ENCODE results near the gene KAZN. TPM values are rescaled to one million over a fixed set of nuclear protein-coding genes. Genes with fewer than 3 reads are reported as not detected.
A peak's percentile ranks its signal among the peaks of the same experiment; 100 is the strongest.

The KAZN gene
- total RNA-seq, 1 donor from 2014 or later, result 2.2 TPM

DNA sequence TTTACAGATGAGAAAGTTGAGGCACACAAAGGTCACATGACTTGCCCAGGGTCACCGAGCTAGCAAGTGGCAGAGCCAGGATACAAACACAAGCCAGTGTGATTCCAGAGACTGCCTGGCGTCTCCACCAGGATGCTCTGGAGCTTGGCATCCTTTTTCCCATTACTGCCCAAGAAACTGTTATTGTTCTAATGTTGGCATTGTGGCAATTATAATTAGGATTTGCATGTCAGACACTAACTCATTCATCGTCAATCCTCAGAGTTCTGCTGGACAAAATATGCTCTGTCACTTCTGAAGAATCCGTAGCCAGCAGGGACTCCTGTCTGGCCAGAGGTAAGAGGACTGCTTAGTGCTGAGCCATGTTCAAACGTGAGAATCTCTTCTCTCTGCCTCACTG, 8.8 kb downstream of the KAZN start:
- intact Hi-C loops (cut with micrococcal nuclease), result no loop called here
- ATAC-seq, result no peak
- no peak for DNase-seq

DNA sequence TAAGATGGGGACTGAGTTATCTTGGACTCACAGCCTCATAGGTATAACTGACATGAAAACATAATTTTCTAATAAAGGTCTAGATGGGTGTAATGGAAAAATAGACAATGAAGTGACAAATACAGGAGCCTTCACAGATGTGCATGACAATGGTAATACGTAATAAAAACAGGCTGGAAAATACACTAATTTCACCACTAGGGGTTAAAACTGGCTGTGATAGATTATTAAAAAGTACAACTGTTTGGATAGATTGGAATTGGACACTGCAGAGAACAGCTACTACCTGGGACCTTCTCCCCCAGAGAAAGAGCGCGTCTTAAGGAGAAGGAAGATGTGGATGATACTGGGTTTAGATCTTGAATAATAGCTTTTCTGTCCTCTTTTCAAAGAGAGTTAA, 9.8 kb downstream of the KAZN start:
- no peak for DNase-seq
- intact Hi-C loops (cut with micrococcal nuclease), result no loop called here
- ATAC-seq, result no peak

DNA sequence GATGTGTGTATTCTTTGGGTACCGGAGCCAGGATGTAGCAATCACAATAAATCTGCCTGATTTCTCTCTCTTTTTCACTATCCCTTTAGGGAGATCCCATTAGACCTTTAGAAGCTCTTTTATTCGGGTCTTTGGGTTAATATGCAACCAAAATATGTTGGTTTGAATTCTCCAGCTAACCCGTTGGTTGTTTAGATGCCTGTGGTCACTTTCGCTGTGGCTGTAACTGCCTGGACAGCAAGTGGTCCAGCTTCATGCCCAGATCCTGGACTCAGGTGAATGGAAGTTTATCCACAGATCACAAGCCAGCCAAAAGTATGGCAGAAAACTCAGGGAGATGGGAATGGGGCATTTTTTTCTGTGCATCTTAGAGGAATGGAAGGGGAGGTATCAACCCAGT, 12.3 kb downstream of the KAZN start:
- ATAC-seq (no peak), DNase-seq (no peak)
- intact Hi-C loops (cut with micrococcal nuclease), result no loop called here

DNA sequence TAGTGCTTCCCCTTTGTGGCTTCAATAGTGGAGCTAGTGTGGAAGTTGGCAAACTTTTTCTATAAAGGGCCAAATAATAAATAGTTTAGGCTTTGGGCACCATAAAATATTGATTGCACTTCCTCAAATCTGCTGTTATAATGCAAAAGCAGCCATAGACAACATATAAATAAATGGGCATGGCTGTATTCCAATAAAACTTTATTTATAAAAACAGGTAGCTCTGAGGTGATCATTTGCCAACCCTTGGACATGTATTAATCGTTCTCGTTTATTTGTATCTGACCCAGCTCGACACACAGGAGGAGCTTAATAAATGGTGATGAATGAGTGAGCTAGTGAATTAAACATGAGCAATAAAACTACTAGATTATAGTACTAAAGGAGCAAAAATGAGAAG, 13.3 kb downstream of the KAZN start:
- ATAC-seq (no peak), DNase-seq (no peak)
- intact Hi-C loops (cut with micrococcal nuclease), result no loop called here

DNA sequence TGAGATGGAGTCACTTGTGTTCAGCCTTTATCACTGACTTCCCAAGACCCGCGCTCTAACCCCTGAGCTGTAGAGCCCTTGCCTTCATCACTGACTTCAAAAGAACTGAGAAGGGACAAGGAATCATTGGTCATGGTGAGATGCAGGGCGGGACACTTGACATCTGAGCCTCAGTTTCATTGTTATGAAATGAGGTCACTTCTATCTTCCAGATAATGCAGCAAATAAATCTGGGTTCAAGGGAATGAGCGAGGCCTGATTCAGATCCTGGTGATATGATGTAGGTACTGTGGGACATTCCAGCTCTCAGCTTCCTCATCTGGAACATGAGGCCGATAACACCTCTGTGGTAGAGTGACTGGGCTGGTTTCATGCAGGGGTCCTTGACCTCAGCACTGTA, 13.8 kb downstream of the KAZN start:
- DNase-seq, result no peak
- ATAC-seq, result no peak
- intact Hi-C loops (cut with micrococcal nuclease), result no loop called here

DNA sequence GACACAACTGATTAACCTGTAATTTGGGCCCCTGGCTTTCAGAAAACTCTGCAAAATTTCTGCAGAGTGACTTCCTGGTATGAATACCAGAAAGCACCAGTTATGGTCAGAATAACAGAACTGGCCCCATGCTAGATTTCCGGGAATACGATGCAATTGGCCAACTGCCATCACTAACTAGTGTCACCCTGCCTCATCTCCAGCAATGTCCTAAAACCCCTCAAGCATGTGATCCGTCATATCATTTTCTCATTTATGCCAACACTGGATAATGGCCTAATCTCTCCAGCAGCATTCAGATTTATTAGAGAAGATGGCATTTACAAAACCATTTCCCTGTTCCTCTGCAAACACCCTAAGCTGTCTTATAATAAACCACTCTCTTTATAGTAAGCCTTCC, 15.4 kb downstream of the KAZN start:
- DNase-seq (no peak), ATAC-seq (no peak)
- intact Hi-C loops (cut with micrococcal nuclease), result no loop called here

DNA sequence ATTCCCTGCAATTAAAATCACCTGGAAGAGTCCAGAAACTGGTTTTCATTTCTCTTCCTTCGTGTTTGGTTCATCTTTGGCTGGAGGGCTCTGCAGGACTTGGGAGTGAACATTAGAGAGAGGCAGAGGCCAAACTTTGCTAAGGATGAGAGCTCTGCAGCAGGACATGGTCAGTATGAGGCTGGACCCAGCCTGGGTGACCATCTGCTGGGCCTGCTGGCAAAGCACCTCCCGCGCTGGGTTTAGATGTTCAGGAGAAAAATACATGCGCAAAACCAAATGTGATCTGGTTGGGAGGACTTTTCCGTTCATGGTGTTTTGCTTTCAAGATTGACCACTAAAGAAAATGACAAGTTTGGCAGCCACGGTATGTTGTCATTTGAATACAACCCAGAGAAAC, 15.9 kb downstream of the KAZN start:
- no peak for DNase-seq
- intact Hi-C loops (cut with micrococcal nuclease), result no loop called here
- ATAC-seq, result no peak

DNA sequence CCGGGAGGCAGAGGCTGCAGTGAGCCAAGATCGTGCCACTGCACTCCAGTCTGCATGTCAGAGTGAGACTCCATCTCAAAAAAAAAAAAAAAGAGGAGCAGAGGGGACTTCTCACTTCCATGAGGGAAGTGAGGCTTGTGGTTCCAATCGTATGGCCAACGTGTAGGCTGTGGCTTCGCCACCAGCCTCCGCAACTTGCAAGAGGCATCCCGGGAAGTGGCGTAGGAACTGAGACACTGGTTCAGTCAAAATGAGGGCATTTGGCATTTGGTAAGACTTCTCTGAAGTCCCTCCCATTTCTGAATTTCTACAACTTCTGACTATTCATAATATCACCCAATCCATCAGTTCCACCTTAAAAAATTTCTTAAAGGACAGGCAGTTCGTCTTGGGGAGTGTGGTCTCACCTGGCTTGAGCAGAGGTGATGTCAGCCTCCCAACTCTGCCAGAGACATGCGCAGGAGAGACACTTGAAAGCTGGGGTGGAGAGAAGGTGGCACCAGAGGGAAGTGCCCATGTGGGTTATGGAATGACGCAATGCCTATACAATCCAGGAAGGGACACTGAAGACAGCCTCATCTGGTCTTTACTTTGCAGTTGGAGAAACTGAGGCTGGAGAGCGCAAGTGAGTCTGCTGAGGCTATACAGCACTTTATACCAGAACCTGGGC, 17.2 kb downstream of the KAZN start:
- intact Hi-C loops (cut with micrococcal nuclease), result no loop called here
- DNase-seq (no peak), ATAC-seq (no peak)

DNA sequence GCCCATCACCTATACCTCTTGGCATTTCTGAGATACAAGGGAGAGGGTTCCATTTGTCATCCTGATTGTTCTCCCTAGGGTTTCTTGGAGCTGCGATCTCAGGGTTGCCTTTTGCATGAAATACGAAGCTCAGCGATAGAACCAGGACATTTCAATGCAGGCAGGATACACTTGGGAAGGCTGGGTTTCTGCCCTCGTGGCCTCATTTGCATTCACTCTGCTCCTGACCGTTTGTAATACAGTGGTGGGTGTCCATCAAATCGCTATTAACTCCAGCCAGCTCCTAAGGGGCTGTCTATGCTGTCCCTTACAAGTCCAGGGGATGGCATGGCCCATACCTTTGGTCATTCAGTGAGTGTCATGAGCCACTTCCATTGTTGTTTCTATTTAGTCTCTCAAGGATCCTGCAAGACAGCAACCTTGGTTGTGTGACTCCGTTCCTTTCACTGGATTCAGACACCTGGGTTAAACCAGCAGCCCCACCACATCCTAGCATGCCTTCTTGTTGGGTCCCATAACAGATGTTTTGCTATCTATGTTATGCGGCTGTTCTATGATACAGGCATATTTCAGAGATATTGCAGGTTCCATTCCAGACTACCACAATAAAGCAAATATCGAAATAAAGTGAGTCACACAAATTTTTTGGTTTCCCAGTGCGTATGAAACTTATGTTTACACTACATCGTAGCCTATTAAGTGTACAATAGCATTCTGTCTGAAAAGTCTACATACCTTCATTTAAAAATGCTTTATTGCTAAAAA, 18.3 kb downstream of the KAZN start:
- intact Hi-C loops (cut with micrococcal nuclease), result no loop called here
- DNase-seq (no peak), ATAC-seq (no peak)

DNA sequence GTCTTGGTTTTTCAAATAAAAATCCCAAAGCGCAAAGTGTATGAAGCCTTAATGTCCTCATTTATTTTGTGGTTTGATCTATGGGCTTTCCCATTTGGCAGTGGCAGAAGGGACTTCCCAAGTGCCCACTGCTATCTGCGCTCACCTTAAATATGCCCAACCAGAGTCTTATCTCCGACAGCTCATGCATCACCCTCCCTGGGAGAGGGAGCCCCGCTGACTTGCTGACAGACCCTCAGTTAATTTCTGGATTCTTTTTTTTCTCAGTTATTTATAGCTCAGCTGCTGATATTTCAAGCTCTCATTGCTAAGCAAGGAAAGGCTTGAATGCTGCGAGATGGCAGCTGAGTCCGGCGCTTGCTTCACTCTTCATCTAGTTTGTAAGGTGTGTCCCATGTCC, 19.3 kb downstream of the KAZN start:
- intact Hi-C loops (cut with micrococcal nuclease), result no loop called here
- ATAC-seq (no peak), DNase-seq (no peak)

DNA sequence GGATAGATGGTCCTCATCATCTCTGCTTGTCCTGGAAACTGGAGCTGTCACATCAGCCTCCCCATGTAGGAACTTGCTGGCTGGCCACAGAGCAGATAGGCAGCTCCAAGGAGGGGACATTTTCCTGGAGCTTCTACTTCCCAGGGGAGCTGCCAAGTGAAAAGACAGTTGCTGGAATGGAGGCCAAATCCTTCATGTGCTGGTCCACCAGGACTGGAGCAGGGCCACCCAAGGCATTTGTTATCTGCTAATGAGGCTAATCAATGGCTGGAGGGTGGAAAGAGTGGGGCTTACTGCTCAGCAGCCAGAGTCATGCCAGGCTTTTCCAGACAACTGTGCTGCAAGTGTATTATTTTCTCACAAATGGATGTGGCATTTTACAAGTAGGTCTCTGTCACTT, 22.5 kb downstream of the KAZN start:
- no peak for ATAC-seq
- intact Hi-C loops (cut with micrococcal nuclease), result no loop called here
- no peak for DNase-seq

DNA sequence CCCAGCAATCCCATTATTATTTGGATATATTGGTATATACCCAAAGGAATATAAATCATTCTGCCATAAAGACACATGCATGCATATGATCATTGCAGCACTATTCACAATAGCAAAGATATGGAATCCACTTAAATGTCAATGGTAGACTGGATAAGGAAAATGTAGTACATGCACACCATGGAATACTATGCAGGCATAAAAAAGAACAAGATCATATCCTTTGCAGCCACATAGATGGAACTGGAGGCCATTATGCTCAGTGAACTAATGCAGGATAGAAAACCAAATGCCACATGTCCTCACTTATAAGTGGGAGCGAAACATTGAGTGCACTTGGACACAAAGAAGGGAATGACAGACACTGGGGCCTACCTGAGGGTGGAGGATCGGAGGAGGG, 24.6 kb downstream of the KAZN start:
- intact Hi-C loops (cut with micrococcal nuclease), result no loop called here
- DNase-seq, result no peak

DNA sequence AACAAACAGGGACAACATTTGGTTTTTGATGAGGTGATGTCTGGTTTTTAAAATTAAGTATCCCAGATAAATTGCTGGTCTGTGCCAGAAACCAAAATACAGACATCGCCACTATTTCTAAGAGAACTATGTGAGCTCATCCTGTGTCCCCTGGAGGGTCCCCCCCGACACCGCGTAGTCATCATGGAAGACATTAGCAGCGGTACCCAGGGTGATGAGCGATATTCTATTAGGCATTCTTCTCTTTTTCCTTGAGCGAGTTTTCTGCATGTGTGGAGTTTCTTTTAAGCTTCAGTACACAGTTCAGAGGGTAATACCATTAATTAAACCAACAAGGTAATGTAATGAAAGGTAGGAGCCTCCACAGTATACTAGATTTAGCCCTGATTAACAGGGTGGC, 26.5 kb downstream of the KAZN start:
- DNase-seq, result no peak
- intact Hi-C loops (cut with micrococcal nuclease), result no loop called here

More for the DNA sequence above, 24.6 kb downstream of the KAZN start:
- no peak for ATAC-seq

DNA sequence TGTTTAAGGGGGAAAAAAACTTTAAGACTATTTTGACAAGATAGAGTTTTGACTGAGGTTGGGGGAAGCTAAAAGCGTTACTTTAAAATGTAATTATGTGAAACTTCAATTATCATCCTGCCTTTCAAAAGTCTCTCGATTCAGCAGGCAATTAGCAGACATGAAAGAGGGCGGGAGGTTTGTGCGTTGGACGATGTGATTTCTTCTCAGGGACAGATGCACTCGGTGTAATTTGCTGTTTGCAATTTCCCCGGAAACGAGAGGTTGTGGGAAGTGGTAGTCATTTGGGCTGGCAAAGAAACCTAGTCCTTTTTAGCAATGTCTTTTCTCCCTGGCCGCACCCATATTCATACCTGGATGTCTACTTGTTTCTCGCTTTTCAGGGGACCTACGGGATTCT, 27.1 kb downstream of the KAZN start:
- ATAC-seq (no peak), DNase-seq (no peak)
- intact Hi-C loops (cut with micrococcal nuclease), result no loop called here

More for the DNA sequence above, 26.5 kb downstream of the KAZN start:
- no peak for ATAC-seq

DNA sequence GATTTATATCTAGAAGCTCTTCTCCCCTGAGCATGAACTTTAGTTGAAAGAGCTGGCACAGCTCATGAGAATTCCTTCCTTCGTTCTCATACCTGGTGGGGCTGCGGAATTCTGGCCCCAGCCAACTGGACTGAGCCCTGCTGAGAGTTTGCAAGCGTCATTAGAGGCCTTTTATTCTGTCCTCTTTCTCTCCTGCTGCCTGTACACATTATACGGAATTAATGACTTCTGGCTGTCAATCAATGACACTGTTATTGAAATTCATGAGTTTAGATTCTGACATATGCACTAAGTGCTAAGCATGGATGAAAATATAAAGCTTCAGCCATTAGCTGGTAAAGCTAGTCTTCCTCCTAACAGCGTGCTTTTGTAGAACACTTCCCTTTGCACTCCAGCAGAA, 27.5 kb downstream of the KAZN start:
- DNase-seq, result no peak
- intact Hi-C loops (cut with micrococcal nuclease), result no loop called here
- ATAC-seq, result no peak

DNA sequence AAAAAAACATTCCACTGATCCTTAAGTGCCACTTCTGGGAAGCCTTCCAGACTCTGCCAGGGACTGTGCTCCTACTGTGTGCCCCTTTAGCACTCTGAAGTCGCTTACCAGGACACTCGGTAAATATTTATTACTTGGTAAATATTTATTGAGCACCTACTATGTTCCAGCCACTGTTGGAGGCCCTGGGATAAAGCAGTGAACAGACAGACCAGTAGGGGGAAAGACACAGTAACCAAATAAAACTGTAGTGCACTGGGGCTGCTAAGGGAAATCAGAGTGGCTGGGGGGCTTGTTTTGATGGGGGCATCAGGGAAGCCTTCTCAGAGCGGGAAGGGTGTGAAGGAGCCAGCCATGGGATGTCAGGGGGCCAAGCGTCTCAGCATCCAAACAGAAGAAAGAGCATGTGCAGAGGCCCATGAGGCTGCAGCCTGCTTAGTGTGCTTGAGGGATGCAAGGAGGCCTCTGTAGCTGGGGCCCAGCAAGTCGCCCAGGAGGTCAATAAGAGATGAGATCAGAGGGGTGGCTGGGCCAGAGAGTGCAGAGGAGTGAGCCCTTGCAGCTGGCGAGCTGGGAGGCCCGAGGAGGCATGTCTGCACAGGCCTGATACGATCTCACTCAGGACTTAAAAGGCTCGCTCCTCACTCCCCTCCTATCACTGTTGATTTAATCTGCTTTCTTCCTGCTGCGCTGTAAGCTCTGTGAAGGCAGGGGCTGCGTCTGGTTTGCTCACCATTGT, 28.6 kb downstream of the KAZN start:
- DNase-seq, result peak; percentile 76
- intact Hi-C loops (cut with micrococcal nuclease), result no loop called here
- peak; percentile 97 for ATAC-seq

DNA sequence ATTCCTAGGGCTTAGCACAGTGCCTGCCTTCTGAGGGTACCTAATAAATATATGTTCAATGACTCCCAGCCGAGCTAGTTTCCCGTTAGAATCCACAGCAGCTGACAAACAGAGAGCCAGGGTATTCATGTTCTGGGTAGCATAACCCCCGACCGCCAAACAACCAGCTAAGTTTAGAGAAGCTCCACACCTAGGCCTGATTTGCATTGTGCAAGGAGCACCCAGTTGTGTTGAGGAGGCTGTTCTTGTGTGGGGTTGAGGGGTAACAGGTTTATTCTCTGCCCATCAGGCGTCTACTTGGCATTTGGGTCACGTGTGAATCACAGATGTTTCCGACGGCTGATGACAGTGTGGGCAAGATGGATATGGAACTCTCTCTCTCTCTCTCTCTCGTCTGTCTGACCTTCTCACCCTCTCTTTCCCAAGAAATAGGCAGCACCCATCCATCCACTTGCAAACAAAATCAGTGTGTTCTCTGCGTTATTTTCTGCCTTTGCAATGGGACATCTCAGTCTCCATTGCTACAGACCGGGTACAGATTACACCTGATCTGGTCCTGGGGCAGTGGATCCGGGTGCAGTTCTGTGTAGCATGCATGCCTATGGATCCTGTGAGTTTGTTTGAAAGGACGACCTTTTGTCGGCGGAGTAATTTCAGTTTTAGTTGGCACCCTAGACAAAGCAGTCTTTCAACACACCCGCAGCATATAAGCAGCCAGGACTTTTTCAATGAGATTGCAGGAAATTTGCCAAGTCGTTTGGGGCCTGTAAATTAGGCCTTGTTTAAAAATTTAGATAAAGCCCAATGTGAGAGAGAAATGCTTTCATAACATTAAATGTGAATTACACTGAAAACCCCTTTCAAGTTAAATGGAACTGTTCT, 29.4 kb downstream of the KAZN start:
- ATAC-seq (peak; percentile 36), DNase-seq (no peak)
- intact Hi-C loops (cut with micrococcal nuclease), result no loop called here

DNA sequence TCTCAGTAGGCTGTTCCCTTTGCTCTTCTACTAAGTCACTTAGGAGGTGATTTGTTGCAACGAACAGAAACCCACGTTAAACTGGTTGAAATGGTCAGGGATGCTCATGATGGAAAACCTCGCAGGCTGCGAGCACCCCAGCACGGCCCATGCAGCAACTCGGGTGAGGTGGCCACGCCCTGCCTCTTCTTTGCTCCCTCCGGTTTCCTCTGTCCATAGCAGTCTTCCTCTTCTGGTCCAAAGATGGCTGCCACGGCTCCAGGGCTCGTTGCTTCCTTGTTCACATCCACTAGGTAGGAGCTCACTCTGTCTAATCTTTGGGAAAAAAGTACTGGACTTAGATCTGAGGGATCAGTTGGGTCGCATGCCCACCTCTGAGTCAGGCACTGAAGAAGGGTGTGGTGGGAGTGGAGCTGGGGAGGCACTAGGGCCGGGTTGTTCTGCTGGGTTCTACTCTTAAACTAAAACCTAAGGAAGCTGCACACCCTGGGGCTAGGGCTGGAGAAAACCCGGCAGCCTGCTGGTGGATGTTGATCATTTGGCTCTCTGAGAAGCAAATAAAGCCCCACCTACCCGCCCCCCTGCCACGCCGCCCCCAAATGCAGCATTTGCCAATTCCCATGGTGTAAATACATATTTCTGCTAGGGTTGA, 31.0 kb downstream of the KAZN start:
- intact Hi-C loops (cut with micrococcal nuclease), result no loop called here
- no peak for ATAC-seq
- no peak for DNase-seq

DNA sequence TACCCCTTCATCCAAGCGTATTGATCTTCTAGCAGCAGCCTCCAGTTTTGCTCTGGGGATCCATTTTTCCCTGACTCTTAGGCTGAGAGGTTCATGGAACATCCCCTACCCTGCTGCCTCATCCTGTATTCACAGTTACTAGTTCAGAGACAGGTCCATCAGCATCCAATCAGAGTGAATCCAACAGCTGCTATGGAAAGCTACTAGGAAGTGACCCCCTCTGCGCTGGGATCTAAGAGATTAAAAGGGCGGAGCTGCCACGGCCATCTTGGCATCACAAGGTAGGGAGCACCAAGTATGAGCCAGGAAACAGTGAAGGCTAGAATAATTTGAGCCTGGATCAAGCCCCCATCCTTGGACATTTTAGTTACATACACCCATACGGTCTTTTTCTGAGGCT, 32.5 kb downstream of the KAZN start:
- ATAC-seq (no peak), DNase-seq (no peak)
- intact Hi-C loops (cut with micrococcal nuclease), result no loop called here
